Pancreas (tissue), 10 donors: Measurements from ENCODE around the gene TMEM190. TPM values are rescaled to one million over a fixed set of nuclear protein-coding genes. Genes with fewer than 3 reads are reported as not detected.
"Not testable (repeated sequence)": the region's sequence is repeated elsewhere in the genome, so short reads cannot be mapped to it uniquely, and the experiment has no call there.

ENCODE experiments used
- ATAC-seq, 4 donors: fragments of 200-7000 bp; cut with Tn5 transposase; one replicate each; pipeline versions ENCODE4 v1.8.0 to v1.9.1; 2020; ENCODE audit warnings: mild to moderate bottlenecking in 4 of 4, moderate library complexity in 4 of 4
- DNase-seq, 6 donors: peaks; one replicate each; pipeline ENCODE4 v3.0.0-alpha.2; 2020
- FAIRE-seq: peaks from 2 replicates; lab custom pipeline; 2012; peaks lifted over from hg19 to GRCh38; lab: Jason Lieb, UNC
- H3K27ac ChIP-seq, 4 donors: fragments of 200-600 bp; sonication (generic); 1 replicate in 3 of 4; 2 replicates in 1 of 4; pipeline versions ENCODE4 v1.5.0 to v1.8.0; 2020
- H3K27me3 ChIP-seq, 4 donors: fragments of 200-600 bp; one replicate each; pipeline ENCODE4 v1.8.0; 2021
- H3K36me3 ChIP-seq, 3 donors: fragments of 200-600 bp; sonication (generic) in 1 of 3; one replicate each; pipeline versions ENCODE4 v1.5.0 to v1.8.0; 2020 to 2021
- H3K4me1 ChIP-seq, 3 donors: fragments of 200-600 bp; one replicate each; pipeline ENCODE4 v1.8.0; 2021
- H3K4me3 ChIP-seq, 4 donors: fragments of 200-600 bp; sonication (generic) in 2 of 4; one replicate each; pipeline versions ENCODE4 v1.5.0 to v1.8.0; 2020 to 2021
- H3K9me3 ChIP-seq, 4 donors: fragments of 200-600 bp; one replicate each; pipeline ENCODE4 v1.8.0; 2021
- WGBS, 2 donors: extraction: QIAGEN DNeasy Blood & Tissue Kit; methylation state at CpG; one replicate each; pipeline ENCODE4 v1.1.7; 2013; 5-methylcytosine and 5-hydroxymethylcytosine counted together
- intact Hi-C, 3 donors: fragments of 100-400 bp; cut with DNase I; formaldehyde crosslinking; loops; one replicate each; pipeline versions ENCODE4 v1.11.1 to v1.14.2; 2022
- polyA plus RNA-seq, 2 donors: library from polyadenylated mRNA; stranded (reverse); fragments of 200-250 nt; gene quantifications; one replicate each; pipeline ENCODE4 v1.2.3, GENCODE V29; 2013
- total RNA-seq, 6 donors: library from RNA; stranded (reverse); fragmentation: NEBNext Ultra II Directional in 4 of 6; extraction: Animal tissue kit (Norgen Biotek cat#: 25700) in 4 of 6; gene quantifications; one replicate each; pipeline versions ENCODE4 v1.2.1 to v1.2.4, GENCODE V29; 2021 to 2023
- TF ChIP-seq, protein P1 (sequence below), 4 donors: fragments of 200-600 bp; sonication (generic) in 3 of 4; IDR thresholded peaks; one replicate each; pipeline versions ENCODE4 v1.5.0 to v1.8.0; 2021; ENCODE audit warnings: antibody characterized with exemption in 4 of 4
- donor health status: healthy with polysubstance abuse.
- donor health status: DM: no; HTN: no; CAD: no; lungs with moderate emphysema.
- donor health status: DM: no; HTN: no; CAD: no.
- donor health status: control.
- donor health status: control.
- donor health status: Bipolar disorder and iron deficiency.
- donor health status: DM: yes; HTN: yes; CAD: no.
- donor health status: DM: no; HTN: no; CAD: no.
- donor health status: DM: no; HTN: no; CAD: no.
- donor health status: DM: yes; HTN: yes; CAD: no.

The TMEM190 gene
- not detected for total RNA-seq
- polyA plus RNA-seq: under 1 TPM in 1 of 2 donors, not detected in 1; 0.45 TPM

- no peaks in the 10 kb centered on the region for H3K9me3 ChIP-seq
- peak in 1 of 6 donors; percentile 77 for DNase-seq
- no peak within 1 kb of the TSS for H3K27ac ChIP-seq
- FAIRE-seq: no peak
- WGBS, 2 donors: 22 to 34% methylated on average over 21 of the region's 21 CpGs
- TF ChIP-seq, protein P1, sequence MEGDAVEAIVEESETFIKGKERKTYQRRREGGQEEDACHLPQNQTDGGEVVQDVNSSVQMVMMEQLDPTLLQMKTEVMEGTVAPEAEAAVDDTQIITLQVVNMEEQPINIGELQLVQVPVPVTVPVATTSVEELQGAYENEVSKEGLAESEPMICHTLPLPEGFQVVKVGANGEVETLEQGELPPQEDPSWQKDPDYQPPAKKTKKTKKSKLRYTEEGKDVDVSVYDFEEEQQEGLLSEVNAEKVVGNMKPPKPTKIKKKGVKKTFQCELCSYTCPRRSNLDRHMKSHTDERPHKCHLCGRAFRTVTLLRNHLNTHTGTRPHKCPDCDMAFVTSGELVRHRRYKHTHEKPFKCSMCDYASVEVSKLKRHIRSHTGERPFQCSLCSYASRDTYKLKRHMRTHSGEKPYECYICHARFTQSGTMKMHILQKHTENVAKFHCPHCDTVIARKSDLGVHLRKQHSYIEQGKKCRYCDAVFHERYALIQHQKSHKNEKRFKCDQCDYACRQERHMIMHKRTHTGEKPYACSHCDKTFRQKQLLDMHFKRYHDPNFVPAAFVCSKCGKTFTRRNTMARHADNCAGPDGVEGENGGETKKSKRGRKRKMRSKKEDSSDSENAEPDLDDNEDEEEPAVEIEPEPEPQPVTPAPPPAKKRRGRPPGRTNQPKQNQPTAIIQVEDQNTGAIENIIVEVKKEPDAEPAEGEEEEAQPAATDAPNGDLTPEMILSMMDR (IDR thresholded peaks at IDR 0.05): no peak
- H3K36me3 ChIP-seq: no peaks in the 10 kb centered on the region
- no peak within 1 kb of the TSS for H3K4me3 ChIP-seq
- intact Hi-C loops: loop anchor here in 1 of 3 donors (10.0 kb wide), 1 partner anchor 72 kb away; no protein-coding TSS in a partner anchor
- ATAC-seq: peak in 3 of 4 donors; percentile 7 to 36 (median 24)
- H3K27me3 ChIP-seq: peaks cover 0 to 7% (median under 1%) of the 10 kb centered on the region in 4 donors
- no peaks in the 10 kb centered on the region for H3K4me1 ChIP-seq
These were observed at the start of gene TMEM190 for GRCh38 chr19:55376241-55376933. TSS of gene TMEM190 (plus strand) at chr19:55376826. CDS start at chr19:55376854, 28 bp downstream.

- ATAC-seq, H3K4me1 ChIP-seq, H3K27ac ChIP-seq, H3K27me3 ChIP-seq, H3K9me3 ChIP-seq, intact Hi-C loops, H3K4me3 ChIP-seq, FAIRE-seq, H3K36me3 ChIP-seq, DNase-seq: not testable (repeated sequence)
- WGBS, 2 donors: 65 to 69% methylated on average over 4 of the region's 4 CpGs
These were observed 47.8 kb upstream of the TMEM190 start for GRCh38 chr19:55328774-55329318.

- 71 to 88% methylated on average over 6 of the region's 6 CpGs for WGBS, 2 donors
- H3K4me3 ChIP-seq, H3K4me1 ChIP-seq, H3K36me3 ChIP-seq, H3K27ac ChIP-seq, H3K27me3 ChIP-seq, FAIRE-seq, H3K9me3 ChIP-seq, ATAC-seq, DNase-seq, intact Hi-C loops: not testable (repeated sequence)
These were observed 46.8 kb upstream of the TMEM190 start for GRCh38 chr19:55329791-55330190.

GRCh38 chr19:55333870-55334269 is 42.8 kb upstream of the TMEM190 start:
- ATAC-seq (no peak), DNase-seq (no peak), FAIRE-seq (no peak)
- TF ChIP-seq, protein P1 (IDR thresholded peaks at IDR 0.05): no peak
- intact Hi-C loops: no loop called here
- 63 to 79% methylated on average over 11 of the region's 11 CpGs for WGBS, 2 donors
- Histone ChIP-seq H3K4me1 (no peaks in the 10 kb centered on the region), H3K4me3 (no peak overlapping the region), H3K27ac (no peak overlapping the region), H3K36me3 (no peaks in the 10 kb centered on the region), H3K27me3 (peaks cover 0 to 5% (median 0%) of the 10 kb centered on the region in 4 donors), H3K9me3 (no peaks in the 10 kb centered on the region)

DNA sequence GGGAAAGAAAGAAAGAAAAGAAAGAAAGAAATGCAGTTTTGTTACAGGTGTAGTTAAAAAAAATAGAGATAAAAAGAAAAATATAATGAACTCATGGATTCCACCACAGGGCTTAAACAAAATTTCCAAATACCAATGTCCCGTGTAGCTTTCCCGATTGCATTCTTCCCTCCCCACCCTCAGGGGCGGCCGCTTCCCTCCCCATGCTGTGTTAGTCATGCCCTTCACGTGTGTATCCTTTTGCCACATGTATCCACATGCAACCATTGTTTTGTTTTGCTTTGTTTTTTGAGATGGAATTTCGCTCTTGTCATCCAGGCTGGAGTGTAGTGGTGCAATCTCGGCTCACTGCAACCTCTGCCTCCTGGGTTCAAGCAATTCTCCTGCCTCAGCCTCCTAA is 40.5 kb upstream of the TMEM190 start:
- TF ChIP-seq, protein P1 (IDR thresholded peaks at IDR 0.05): no peak
- 70 to 83% methylated on average over 7 of the region's 7 CpGs for WGBS, 2 donors
- no peak for DNase-seq
- Histone ChIP-seq H3K36me3 (no peaks in the 10 kb centered on the region), H3K4me1 (no peaks in the 10 kb centered on the region), H3K27ac (no peak overlapping the region), H3K9me3 (no peaks in the 10 kb centered on the region), H3K27me3 (peaks cover 0 to 5% (median 0%) of the 10 kb centered on the region in 4 donors), H3K4me3 (no peak overlapping the region)
- ATAC-seq: no peak
- no peak for FAIRE-seq
- intact Hi-C loops: no loop called here
